ENCODE results near the gene IKZF2. TPM values are rescaled to one million over a fixed set of nuclear protein-coding genes. Genes with fewer than 3 reads are reported as not detected.

The IKZF2 gene
- total and polyA plus RNA-seq, 2 of the 4 experiments (the other 2 are of a cell fraction), result 2.1 to 25.5 TPM

DNA sequence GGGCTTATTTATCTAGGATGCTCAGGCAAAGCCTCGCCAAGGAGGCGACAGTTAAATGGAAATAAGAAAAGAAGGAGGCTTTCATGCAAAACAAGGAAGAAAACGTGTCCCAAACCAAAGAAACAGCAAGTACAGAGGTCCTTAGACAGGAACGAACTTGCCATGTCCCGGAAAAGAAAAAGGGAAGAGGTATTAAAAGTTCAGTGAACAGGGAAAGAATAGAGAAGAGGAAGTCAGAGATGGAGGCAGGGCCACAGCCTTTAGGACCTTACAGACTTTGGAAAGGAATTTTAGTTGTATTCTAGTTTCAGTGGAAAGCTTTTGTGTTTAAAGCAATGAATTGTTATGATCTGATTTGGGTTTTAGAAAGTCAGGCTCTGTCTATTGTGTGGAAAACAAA is 22.1 kb downstream of the IKZF2 start:
- Histone ChIP-seq H4K8ac (ENCODE audit: low read depth in 2 of 2, low read length in 2 of 2) (no peak overlapping the region), H3K27ac (ENCODE audit: insufficient read depth, low read length) (no peak overlapping the region), H2BK20ac (ENCODE audit: low read depth, low read length) (no peak overlapping the region), H2BK5ac (ENCODE audit: low read depth, low read length, poor library complexity, severe bottlenecking) (no peak overlapping the region), H4K5ac (ENCODE audit: low read depth, low read length) (no peak overlapping the region), H3K9me3 (ENCODE audit: control insufficient read depth, insufficient read depth, low read length) (no peaks in the 10 kb centered on the region), H3K18ac (ENCODE audit: low read depth, low read length) (no peak overlapping the region; the same call in 1 of the 2 replicates), H3K56ac (ENCODE audit: extremely low read depth, insufficient read depth, low read length) (no peak overlapping the region), H3K4ac (ENCODE audit: low read depth, low read length) (no peak overlapping the region), H3K4me2 (ENCODE audit: low read depth, low read length) (no peak overlapping the region), H3K79me1 (ENCODE audit: low read depth in 1 of 2, low read length in 2 of 2) (peaks cover 3 to 8% of the 10 kb centered on the region in 2 experiments; a peak in 2 of 4 replicates), H3K27me3 (ENCODE audit: control insufficient read depth, insufficient read depth, low read length) (no peaks in the 10 kb centered on the region), H3K14ac (replicated peaks; ENCODE audit: low read depth, low read length) (no peak overlapping the region), H2AFZ (replicated peaks; ENCODE audit: low read length, poor library complexity) (no peak overlapping the region), H2AK5ac (ENCODE audit: low read depth, low read length) (no peak overlapping the region), H2BK15ac (ENCODE audit: low read depth, low read length) (no peak overlapping the region), H2AK9ac (replicated peaks; ENCODE audit: low read depth, low read length, poor library complexity) (no peak overlapping the region), H3K4me1 (ENCODE audit: control insufficient read depth, insufficient read depth, low read length) (peaks cover 3% of the 10 kb centered on the region; the same call in 1 of the 2 replicates), H2BK120ac (ENCODE audit: low read depth, low read length) (no peak overlapping the region), H3K23ac (ENCODE audit: low read depth, low read length) (no peak overlapping the region), H3K9ac (ENCODE audit: low read depth, low read length) (no peak overlapping the region), H3K9me1 (ENCODE audit: insufficient read depth, low read length) (no peaks in the 10 kb centered on the region), H4K91ac (ENCODE audit: insufficient read depth, low read depth, low read length) (no peak overlapping the region), H4K20me1 (ENCODE audit: insufficient read depth, low read length) (no peaks in the 10 kb centered on the region), H3K36me3 (ENCODE audit: control insufficient read depth, insufficient read depth, low read length) (no peaks in the 10 kb centered on the region), H3K4me3 (ENCODE audit: insufficient read depth, low read depth, low read length) (no peak overlapping the region)
- dilution Hi-C loops (cut with HindIII; ENCODE audit: low sequenced_read_pairs, unreplicated experiment), result no loop called here
- DNase-seq (no peak), ATAC-seq (ENCODE audit: low read depth) (no peak)
- ChIA-PET CTCF (no interaction called here), POLR2A (ENCODE audit: unreplicated experiment) (no interaction called here)
- BruUV-seq (replicated peaks), result no TSS peak
- in situ Hi-C loops (cut with MboI; ENCODE audit: low sequenced_read_pairs), result no loop called here
- 100% methylated on average over 1 of the region's 5 CpGs; no CpG with 5 or more reads in 1 of the 2 experiments for WGBS, 2 experiments (ENCODE audit: extremely low coverage in 2 of 2, insufficient read length in 1 of 2)
- TF ChIP-seq FOS (IDR thresholded peaks at IDR 0.05; ENCODE audit: low read depth, low read length) (no peak), MAFK (IDR thresholded peaks at IDR 0.05; ENCODE audit: low read depth, low read length) (no peak), MXI1 (IDR thresholded peaks at IDR 0.05; ENCODE audit: borderline replicate concordance, low read depth, low read length) (no peak), CEBPB (IDR thresholded peaks at IDR 0.05; ENCODE audit: low read depth, low read length) (no peak), MAZ (IDR thresholded peaks at IDR 0.05; ENCODE audit: borderline replicate concordance, low read depth, low read length) (no peak), RCOR1 (IDR thresholded peaks at IDR 0.05; ENCODE audit: insufficient replicate concordance, low read length) (no peak), RAD21 (IDR thresholded peaks at IDR 0.05; ENCODE audit: low read length) (no peak), SMC3 (IDR thresholded peaks at IDR 0.05; ENCODE audit: low read depth, low read length) (no peak), POLR2A (IDR thresholded peaks at IDR 0.05; ENCODE audit: low read depth, low read length) (no peak), CHD1 (IDR thresholded peaks at IDR 0.05; ENCODE audit: low read depth, low read length) (no peak), NFE2L2 (IDR thresholded peaks at IDR 0.05; ENCODE audit: low read depth, low read length) (no peak), RFX5 (IDR thresholded peaks at IDR 0.05; ENCODE audit: low read depth, low read length) (no peak), BHLHE40 (IDR thresholded peaks at IDR 0.05; ENCODE audit: low read depth, low read length) (no peak)
- TF ChIP-seq, protein P1, sequence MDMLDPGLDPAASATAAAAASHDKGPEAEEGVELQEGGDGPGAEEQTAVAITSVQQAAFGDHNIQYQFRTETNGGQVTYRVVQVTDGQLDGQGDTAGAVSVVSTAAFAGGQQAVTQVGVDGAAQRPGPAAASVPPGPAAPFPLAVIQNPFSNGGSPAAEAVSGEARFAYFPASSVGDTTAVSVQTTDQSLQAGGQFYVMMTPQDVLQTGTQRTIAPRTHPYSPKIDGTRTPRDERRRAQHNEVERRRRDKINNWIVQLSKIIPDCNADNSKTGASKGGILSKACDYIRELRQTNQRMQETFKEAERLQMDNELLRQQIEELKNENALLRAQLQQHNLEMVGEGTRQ (IDR thresholded peaks at IDR 0.05; ENCODE audit: low read depth, low read length), result no peak
- TF ChIP-seq, protein P2, sequence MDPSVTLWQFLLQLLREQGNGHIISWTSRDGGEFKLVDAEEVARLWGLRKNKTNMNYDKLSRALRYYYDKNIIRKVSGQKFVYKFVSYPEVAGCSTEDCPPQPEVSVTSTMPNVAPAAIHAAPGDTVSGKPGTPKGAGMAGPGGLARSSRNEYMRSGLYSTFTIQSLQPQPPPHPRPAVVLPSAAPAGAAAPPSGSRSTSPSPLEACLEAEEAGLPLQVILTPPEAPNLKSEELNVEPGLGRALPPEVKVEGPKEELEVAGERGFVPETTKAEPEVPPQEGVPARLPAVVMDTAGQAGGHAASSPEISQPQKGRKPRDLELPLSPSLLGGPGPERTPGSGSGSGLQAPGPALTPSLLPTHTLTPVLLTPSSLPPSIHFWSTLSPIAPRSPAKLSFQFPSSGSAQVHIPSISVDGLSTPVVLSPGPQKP (IDR thresholded peaks at IDR 0.05; ENCODE audit: borderline replicate concordance, low read depth, low read length), result no peak
- TF ChIP-seq, protein P3, sequence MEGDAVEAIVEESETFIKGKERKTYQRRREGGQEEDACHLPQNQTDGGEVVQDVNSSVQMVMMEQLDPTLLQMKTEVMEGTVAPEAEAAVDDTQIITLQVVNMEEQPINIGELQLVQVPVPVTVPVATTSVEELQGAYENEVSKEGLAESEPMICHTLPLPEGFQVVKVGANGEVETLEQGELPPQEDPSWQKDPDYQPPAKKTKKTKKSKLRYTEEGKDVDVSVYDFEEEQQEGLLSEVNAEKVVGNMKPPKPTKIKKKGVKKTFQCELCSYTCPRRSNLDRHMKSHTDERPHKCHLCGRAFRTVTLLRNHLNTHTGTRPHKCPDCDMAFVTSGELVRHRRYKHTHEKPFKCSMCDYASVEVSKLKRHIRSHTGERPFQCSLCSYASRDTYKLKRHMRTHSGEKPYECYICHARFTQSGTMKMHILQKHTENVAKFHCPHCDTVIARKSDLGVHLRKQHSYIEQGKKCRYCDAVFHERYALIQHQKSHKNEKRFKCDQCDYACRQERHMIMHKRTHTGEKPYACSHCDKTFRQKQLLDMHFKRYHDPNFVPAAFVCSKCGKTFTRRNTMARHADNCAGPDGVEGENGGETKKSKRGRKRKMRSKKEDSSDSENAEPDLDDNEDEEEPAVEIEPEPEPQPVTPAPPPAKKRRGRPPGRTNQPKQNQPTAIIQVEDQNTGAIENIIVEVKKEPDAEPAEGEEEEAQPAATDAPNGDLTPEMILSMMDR (conservative IDR thresholded peaks at IDR 0.05; ENCODE audit: low read depth, low read length), result no peak
- intact Hi-C loops (cut with micrococcal nuclease), result no loop called here

All from IMR-90 (cell line).